C4-2B (cell line): ENCODE results near the gene MAST4.

Experiments used
- ZFX ChIP-seq: fragments of 450-650 bp; IDR thresholded peaks from 2 replicates; pipeline ENCODE4 v1.6.1; 2017
- TF ChIP-seq, protein P1 (sequence below): fragments of 450-650 bp; conservative IDR thresholded peaks from 2 replicates; pipeline ENCODE4 v1.5.1; 2017; ENCODE audit warnings: mild to moderate bottlenecking

DNA sequence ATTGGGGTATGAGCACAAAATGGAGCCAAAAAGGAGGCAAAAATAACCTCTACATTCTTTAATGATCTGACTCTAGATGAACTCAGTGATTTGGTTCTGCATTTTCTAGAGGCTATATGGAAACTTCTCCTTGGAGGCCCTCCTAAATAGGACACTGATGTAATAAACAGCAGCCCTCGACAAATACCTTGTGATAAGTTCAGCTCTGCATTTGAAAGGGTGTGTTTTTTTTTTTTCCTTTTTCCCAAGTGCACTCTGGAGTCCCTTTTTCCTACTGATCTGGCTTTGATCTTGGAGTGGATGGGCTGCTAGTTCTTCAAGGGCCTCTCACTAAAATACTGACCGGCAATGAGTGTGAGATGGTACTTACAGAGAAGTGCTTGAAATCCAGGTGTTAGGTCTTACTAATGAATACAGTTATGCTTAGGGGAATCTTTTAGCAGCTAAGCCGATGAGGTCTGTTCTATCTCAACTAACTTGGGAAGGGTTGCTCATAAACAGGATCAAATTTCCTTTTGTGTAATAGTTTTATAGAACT lies 161.7 kb downstream of the MAST4 start:
- TF ChIP-seq, protein P1, sequence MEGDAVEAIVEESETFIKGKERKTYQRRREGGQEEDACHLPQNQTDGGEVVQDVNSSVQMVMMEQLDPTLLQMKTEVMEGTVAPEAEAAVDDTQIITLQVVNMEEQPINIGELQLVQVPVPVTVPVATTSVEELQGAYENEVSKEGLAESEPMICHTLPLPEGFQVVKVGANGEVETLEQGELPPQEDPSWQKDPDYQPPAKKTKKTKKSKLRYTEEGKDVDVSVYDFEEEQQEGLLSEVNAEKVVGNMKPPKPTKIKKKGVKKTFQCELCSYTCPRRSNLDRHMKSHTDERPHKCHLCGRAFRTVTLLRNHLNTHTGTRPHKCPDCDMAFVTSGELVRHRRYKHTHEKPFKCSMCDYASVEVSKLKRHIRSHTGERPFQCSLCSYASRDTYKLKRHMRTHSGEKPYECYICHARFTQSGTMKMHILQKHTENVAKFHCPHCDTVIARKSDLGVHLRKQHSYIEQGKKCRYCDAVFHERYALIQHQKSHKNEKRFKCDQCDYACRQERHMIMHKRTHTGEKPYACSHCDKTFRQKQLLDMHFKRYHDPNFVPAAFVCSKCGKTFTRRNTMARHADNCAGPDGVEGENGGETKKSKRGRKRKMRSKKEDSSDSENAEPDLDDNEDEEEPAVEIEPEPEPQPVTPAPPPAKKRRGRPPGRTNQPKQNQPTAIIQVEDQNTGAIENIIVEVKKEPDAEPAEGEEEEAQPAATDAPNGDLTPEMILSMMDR, result no peak
- TF ChIP-seq ZFX, result no peak
